HUDEP-2 (cell line): Measurements from ENCODE around the gene CBFB.
A peak's percentile ranks its signal among the peaks of the same experiment; 100 is the strongest.
"Not testable (repeated sequence)": the region's sequence is repeated elsewhere in the genome, so short reads cannot be mapped to it uniquely, and the experiment has no call there.

Experiments used
- DNase-seq, 76 experiments: peaks; one replicate each; lab custom pipeline; 2025; ENCODE audit not compliant: unreplicated experiment in 76 of 76; lab: John Stamatoyannopoulos, UW

The CBFB gene

GRCh38 chr16:67028696-67029253 is at the start of gene CBFB:
Gene CBFB (plus strand): TSS chr16:67029149. CDS start chr16:67029408, 259 bp downstream.
- DNase-seq = peak in 74 of 76 experiments; percentile 24 to 90 (median 78)

- DNase-seq = no peak
These were observed 45.9 kb upstream of the CBFB start for GRCh38 chr16:66983033-66983432.

- no peak for DNase-seq
These were observed 44.0 kb upstream of the CBFB start for GRCh38 chr16:66984892-66985311.

- DNase-seq = no peak
These were observed 42.4 kb upstream of the CBFB start for GRCh38 chr16:66986559-66986958.

GRCh38 chr16:66988197-66988788 is 40.7 kb upstream of the CBFB start, which contains the start of gene CES4A:
Gene CES4A (plus strand): TSS chr16:66988589. CDS start chr16:66988773, 184 bp downstream.
- DNase-seq = peak in 1 of 76 experiments; percentile 15

GRCh38 chr16:66991545-66992077 is 37.3 kb upstream of the CBFB start:
- DNase-seq = no peak

- not testable (repeated sequence) for DNase-seq
These were observed 35.4 kb upstream of the CBFB start for GRCh38 chr16:66993558-66993957.

GRCh38 chr16:66996324-66996982 is 32.5 kb upstream of the CBFB start:
- no peak for DNase-seq

GRCh38 chr16:66996983-66997358 is 32.0 kb upstream of the CBFB start:
- no peak for DNase-seq

GRCh38 chr16:67000384-67001351 is 28.3 kb upstream of the CBFB start:
- peak in 14 of 76 experiments; percentile 4 to 32 (median 22) for DNase-seq

GRCh38 chr16:67001726-67002125 is 27.2 kb upstream of the CBFB start:
- no peak for DNase-seq

- DNase-seq = no peak
These were observed 21.9 kb upstream of the CBFB start for GRCh38 chr16:67006930-67007658.

- no peak for DNase-seq
These were observed 19.8 kb upstream of the CBFB start for GRCh38 chr16:67009158-67009557.

- no peak for DNase-seq
These were observed 17.7 kb upstream of the CBFB start for GRCh38 chr16:67011274-67011673.

- no peak for DNase-seq
These were observed 15.6 kb upstream of the CBFB start for GRCh38 chr16:67013233-67013822.

GRCh38 chr16:67013823-67014633 is 14.9 kb upstream of the CBFB start:
- peak in 25 of 76 experiments; percentile 6 to 61 (median 24) for DNase-seq

GRCh38 chr16:67014634-67015312 is 14.2 kb upstream of the CBFB start:
- DNase-seq = no peak

- DNase-seq = peak in 1 of 76 experiments; percentile 10
These were observed 13.6 kb upstream of the CBFB start for GRCh38 chr16:67015313-67015731.
